ENCODE measurements around the gene PRIM1. TPM values are rescaled to one million over a fixed set of nuclear protein-coding genes. Genes with fewer than 3 reads are reported as not detected.
A peak's percentile ranks its signal among the peaks of the same experiment; 100 is the strongest.

The PRIM1 gene
- total and polyA plus RNA-seq, 2 of the 8 experiments (the other 6 are each of a cell fraction or from before 2014, with no cell fraction given), result 52.4 to 61.9 TPM

DNA sequence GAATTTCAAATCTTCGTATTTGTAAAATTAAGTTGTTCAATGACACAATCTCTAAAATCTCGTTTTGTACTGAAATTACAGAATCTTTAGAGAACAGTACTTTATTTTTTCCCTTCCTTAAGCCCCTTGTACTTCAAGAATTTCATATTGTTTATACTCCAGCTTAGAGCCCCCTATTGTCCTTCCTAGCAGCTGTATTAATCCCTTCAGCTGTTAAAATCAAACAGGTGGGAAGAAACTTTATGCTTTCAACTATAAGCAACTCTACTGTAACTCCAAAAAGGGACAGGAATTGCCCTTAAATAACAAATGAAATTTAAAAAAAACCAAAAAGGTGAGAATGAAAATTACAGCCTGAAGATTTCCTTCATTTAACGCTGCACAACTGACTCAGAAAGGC, 28.8 kb downstream of the PRIM1 start:
- H3K4me3 ChIP-seq (ENCODE audit: extremely low read depth in 1 of 4, insufficient read depth in 2 of 4, low read depth in 3 of 4, low read length in 4 of 4), result peak overlapping the region; percentile 75 to 100 (median 98)
- 68% methylated on average over 3 of the region's 3 CpGs; no CpG with 5 or more reads in 1 of the 2 experiments for WGBS, 2 experiments (ENCODE audit: extremely low coverage in 1 of 2, insufficient coverage in 1 of 2, insufficient read length in 1 of 2, insufficient replicate concordance in 2 of 2, low coverage in 1 of 2, low lambda C conversion rate in 2 of 2, missing lambda C conversion rate in 1 of 2)
- H3K18ac ChIP-seq (ENCODE audit: extremely low read depth, low read length), result no peak overlapping the region
- H4K91ac ChIP-seq (replicated peaks; ENCODE audit: insufficient read length, low read length), result no peak overlapping the region
- H3K27ac ChIP-seq (ENCODE audit: low read depth, low read length), result no peak overlapping the region
- DNase-seq (ENCODE audit: low read depth in 1 of 2, low spot score in 2 of 2) (no peak), FAIRE-seq (no peak)
- no peak overlapping the region for H2BK120ac ChIP-seq (replicated peaks; ENCODE audit: low read depth, low read length)
- no peak overlapping the region for H3K4ac ChIP-seq (replicated peaks; ENCODE audit: insufficient read length, low read depth, low read length)
- H3K23me2 ChIP-seq (ENCODE audit: low read depth, low read length), result no peaks in the 10 kb centered on the region; the same call in none of the 2 replicates
- H3K56ac ChIP-seq (replicated peaks; ENCODE audit: insufficient read length, low read depth, low read length), result no peak overlapping the region
- no peak overlapping the region for H2AK5ac ChIP-seq (ENCODE audit: low read depth, low read length)
- peaks cover 35 to 36% of the 10 kb centered on the region in 2 experiments for H4K20me1 ChIP-seq (replicated peaks in 1 of 2; ENCODE audit: control insufficient read depth in 1 of 2, insufficient read depth in 2 of 2, low read length in 2 of 2)
- H3K36me3 ChIP-seq (ENCODE audit: control insufficient read depth in 2 of 4, insufficient read depth in 4 of 4, low read length in 3 of 4), result peaks cover 5 to 53% (median 24%) of the 10 kb centered on the region in 4 experiments; a peak in 6 of 8 replicates
- no peak overlapping the region for H2AFZ ChIP-seq (ENCODE audit: low read length)
- peaks cover 13 to 38% (median 23%) of the 10 kb centered on the region in 4 experiments for H3K4me1 ChIP-seq (replicated peaks in 1 of 4; ENCODE audit: control insufficient read depth in 3 of 4, insufficient read depth in 4 of 4, low read length in 3 of 4)
- H4K5ac ChIP-seq (ENCODE audit: insufficient read length, low read depth, low read length), result no peak overlapping the region
- no peak overlapping the region for H3K23ac ChIP-seq (ENCODE audit: insufficient read length)
- no peak overlapping the region for H2BK5ac ChIP-seq (ENCODE audit: low read depth, low read length)
- H4K8ac ChIP-seq (ENCODE audit: extremely low read depth, insufficient read depth, low read length), result no peak overlapping the region
- peak overlapping the region; percentile 74 to 96 for H3K4me2 ChIP-seq (ENCODE audit: insufficient read depth in 1 of 2, low read depth in 2 of 2, low read length in 2 of 2)
- ChIA-PET POLR2A (ENCODE audit: partially characterized antibody) (interaction anchor here (1.0 to 52.4 kb wide), 6 partner anchors 14 to 90 kb away, joined by 3 to 1406 read pairs (median 10); partner anchors contain the start of genes ATP5F1B, NACA, PRIM1 and PTGES3), CTCF (ENCODE audit: partially characterized antibody) (interaction anchor here (0.6 to 1.6 kb wide), 7 partner anchors 13 to 146 kb away, joined by 3 to 5 read pairs (median 3); no protein-coding TSS in a partner anchor)
- H2BK15ac ChIP-seq (ENCODE audit: low read length), result no peak overlapping the region
- H3K9ac ChIP-seq (replicated peaks in 1 of 4; ENCODE audit: extremely low read depth in 1 of 4, low read depth in 3 of 4, low read length in 3 of 4), result peak overlapping the region in 1 of 4 experiments; percentile 100; a peak in 1 of 7 replicates
- peaks cover 47 to 66% of the 10 kb centered on the region in 2 experiments for H3K79me2 ChIP-seq (ENCODE audit: control insufficient read depth in 1 of 2, insufficient read depth in 2 of 2, low read length in 2 of 2)
- peaks cover 22% of the 10 kb centered on the region for H3K79me1 ChIP-seq (ENCODE audit: low read depth, low read length)
- TF ChIP-seq HDAC2 (IDR thresholded peaks at IDR 0.05; ENCODE audit: borderline replicate concordance in 1 of 2, low read depth in 2 of 2, low read length in 2 of 2) (no peak), YY1 (IDR thresholded peaks at IDR 0.05; ENCODE audit: low read depth, low read length) (no peak), RAD21 (IDR thresholded peaks at IDR 0.05 in 1 of 2, conservative IDR thresholded peaks at IDR 0.05 in 1 of 2; ENCODE audit: low read depth in 2 of 2, low read length in 2 of 2) (no peak), JUN (IDR thresholded peaks at IDR 0.05; ENCODE audit: low read depth, low read length) (no peak), GABPA (IDR thresholded peaks at IDR 0.05; ENCODE audit: borderline replicate concordance, insufficient read depth, low read length) (no peak), BRCA1 (IDR thresholded peaks at IDR 0.05; ENCODE audit: low read depth, low read length) (no peak), BACH1 (IDR thresholded peaks at IDR 0.05; ENCODE audit: low read length) (no peak), CEBPB (IDR thresholded peaks at IDR 0.05; ENCODE audit: low read depth, low read length) (no peak), RBBP5 (IDR thresholded peaks at IDR 0.05; ENCODE audit: borderline replicate concordance, low read depth, low read length) (no peak), JUND (IDR thresholded peaks at IDR 0.05; ENCODE audit: low read length) (no peak)
- TF ChIP-seq, protein P1, sequence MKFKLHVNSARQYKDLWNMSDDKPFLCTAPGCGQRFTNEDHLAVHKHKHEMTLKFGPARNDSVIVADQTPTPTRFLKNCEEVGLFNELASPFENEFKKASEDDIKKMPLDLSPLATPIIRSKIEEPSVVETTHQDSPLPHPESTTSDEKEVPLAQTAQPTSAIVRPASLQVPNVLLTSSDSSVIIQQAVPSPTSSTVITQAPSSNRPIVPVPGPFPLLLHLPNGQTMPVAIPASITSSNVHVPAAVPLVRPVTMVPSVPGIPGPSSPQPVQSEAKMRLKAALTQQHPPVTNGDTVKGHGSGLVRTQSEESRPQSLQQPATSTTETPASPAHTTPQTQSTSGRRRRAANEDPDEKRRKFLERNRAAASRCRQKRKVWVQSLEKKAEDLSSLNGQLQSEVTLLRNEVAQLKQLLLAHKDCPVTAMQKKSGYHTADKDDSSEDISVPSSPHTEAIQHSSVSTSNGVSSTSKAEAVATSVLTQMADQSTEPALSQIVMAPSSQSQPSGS (IDR thresholded peaks at IDR 0.05; ENCODE audit: low read length), result no peak
- H3K27me3 ChIP-seq (replicated peaks in 1 of 4; ENCODE audit: control insufficient read depth in 3 of 4, extremely low read depth in 1 of 4, insufficient read depth in 3 of 4, low read length in 3 of 4), result no peaks in the 10 kb centered on the region
- no peak overlapping the region for H3K14ac ChIP-seq (ENCODE audit: insufficient read length)
- no peak overlapping the region for H2BK20ac ChIP-seq (ENCODE audit: low read length)
- H3K9me3 ChIP-seq (ENCODE audit: insufficient read depth in 2 of 2, low read depth in 1 of 2, low read length in 1 of 2), result no peaks in the 10 kb centered on the region
- no peak overlapping the region for H2BK12ac ChIP-seq (ENCODE audit: low read depth, low read length)
